Hematopoietic multipotent progenitor cell treated with erythropoietin and hydrocortisone succinate and interleukin-3 and kit ligand, for 4 days (in vitro differentiated cells): ENCODE measurements around the gene CALCR.
"Not testable (repeated sequence)": the region's sequence is repeated elsewhere in the genome, so short reads cannot be mapped to it uniquely, and the experiment has no call there.

Experiments used
- DNase-seq: peaks from one replicate; pipeline ENCODE4 v3.0.0-alpha.2; 2015

Gene CALCR

GRCh38 chr7:93574646-93575554, at the start of gene CALCR:
Gene CALCR, minus strand, starts transcription at chr7:93574724. Its CDS starts 87,743 bp downstream, at chr7:93486981.
- DNase-seq: peak; percentile 4

DNA sequence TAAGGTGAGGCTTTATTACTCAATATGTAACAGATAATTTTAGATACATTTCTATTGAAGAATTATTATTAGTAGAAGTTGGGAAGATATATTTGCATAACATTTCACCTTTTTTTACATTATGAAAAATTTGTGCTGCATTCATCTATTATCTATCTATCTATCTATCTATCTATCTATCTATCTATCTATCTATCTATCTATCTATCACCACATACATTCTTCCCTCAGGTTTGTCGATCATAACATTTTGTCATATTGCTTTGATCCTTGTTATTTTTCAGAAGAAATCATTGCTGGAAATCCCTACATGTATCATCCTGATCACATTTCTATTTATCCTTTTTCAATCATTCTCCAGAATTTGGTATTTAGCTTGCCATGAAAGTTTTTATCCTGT, 49.3 kb upstream of the CALCR start:
- no peak for DNase-seq

- peak; percentile 24 for DNase-seq
Measured at GRCh38 chr7:93622036-93623033, 47.8 kb upstream of the CALCR start.

- DNase-seq: peak; percentile 3
Measured at GRCh38 chr7:93620864-93621263, 46.3 kb upstream of the CALCR start.

GRCh38 chr7:93620057-93620456, 45.5 kb upstream of the CALCR start:
- no peak for DNase-seq

DNA sequence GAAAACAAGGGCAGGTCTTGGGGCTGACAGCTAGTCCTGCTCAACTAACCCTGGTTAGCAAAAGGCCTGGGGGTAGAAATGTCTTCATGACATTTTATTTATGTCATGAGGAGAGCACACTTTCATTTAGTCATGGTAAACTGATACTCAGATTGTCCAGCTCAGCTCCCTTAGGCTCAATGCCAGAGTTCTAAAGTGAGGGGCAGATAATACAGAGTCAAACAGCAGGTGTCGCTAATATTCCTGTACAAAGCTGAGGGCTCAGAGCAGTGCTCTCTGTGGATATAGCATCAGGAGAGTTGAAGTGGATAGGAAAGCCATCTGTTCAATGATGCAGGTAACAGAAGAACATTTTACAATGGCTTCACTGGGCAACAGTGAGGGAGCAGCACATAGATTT, 26.8 kb upstream of the CALCR start:
- no peak for DNase-seq

DNA sequence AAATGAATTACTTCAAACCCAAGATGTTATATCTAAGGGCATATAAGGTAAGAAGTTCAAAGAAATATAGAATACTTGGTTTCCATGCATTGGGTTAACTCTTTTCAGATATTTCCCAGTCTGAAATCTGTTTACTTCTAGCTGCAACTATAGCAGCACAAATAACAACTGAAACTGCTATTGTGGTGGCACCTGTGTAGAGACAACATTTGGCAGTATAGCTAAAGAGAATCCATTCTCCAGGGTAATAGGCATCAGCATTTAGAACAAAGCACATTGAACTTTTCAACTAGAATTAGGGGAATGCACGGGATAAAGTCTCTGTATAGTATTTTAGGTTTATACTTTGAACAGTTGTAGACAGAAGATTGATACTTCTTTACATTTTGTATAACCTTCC, 19.7 kb upstream of the CALCR start:
- no peak for DNase-seq

DNA sequence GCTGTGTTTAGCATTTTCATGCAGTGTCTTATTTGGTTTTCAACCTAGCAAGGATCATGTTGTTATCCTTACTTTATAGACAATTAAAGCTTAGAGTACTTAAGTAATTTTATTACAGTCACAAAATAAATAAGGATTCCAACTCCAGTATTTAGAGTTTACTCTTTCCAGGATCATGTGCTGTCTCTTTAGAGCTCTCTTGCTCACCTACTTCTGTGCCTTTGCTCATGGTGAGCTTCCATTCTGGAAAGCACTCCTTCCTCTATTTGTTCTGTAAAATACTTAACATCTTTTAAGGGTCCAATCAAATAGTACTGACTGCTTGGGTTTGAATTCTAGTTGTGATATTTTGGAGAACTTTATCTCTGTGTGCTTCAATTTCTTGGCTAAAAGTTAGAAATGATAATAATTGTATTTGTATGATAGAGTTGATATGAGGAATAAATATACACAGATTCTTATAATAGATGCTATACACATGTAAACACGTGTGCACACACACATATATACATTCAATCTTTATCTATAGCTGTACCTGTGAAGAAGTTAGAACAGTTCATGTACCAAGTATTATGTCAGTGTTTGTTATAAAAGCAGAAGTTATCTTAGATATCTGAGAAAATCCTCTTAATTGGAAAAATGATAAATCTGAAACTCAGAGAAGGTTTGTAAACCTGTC, 18.2 kb upstream of the CALCR start:
- DNase-seq: no peak

DNA sequence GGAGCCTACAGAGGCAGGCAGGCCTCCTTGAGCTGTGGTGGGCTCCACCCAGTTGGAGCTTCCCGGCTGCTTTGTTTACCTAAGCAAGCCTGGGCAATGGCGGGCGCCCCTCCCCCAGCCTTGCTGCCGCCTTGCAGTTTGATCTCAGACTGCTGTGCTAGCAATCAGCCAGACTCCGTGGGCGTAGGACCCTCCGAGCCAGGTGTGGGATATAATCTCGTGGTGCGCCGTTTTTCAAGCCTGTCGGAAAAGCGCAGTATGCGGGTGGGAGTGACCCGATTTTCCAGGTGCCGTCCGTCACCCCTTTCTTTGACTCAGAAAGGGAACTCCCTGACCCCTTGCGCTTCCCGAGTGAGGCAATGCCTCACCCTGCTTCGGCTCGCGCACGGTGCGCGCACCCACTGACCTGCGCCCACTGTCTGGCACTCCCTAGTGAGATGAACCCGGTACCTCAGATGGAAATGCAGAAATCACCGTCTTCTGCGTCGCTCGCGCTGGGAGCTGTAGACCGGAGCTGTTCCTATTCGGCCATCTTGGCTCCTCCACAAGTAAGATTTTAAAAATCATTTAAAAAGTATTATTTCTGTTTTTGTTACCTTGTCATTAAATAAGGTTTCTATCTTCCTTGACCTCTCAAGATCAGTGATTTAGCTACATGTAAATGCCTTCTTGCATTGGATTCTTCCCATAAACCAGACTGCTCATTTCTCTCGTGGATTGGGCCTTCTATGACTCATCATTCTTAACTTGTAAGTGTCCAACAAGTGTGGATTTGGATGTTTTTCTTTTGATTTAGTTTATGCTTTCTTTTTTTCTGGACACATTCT, 16.9 kb upstream of the CALCR start:
- DNase-seq: not testable (repeated sequence)

- DNase-seq: not testable (repeated sequence)
Measured at GRCh38 chr7:93586479-93586865, 11.9 kb upstream of the CALCR start.

GRCh38 chr7:93585694-93586478, 11.4 kb upstream of the CALCR start:
- DNase-seq: not testable (repeated sequence)

GRCh38 chr7:93579431-93579830, 4.9 kb upstream of the CALCR start:
- DNase-seq: no peak

DNA sequence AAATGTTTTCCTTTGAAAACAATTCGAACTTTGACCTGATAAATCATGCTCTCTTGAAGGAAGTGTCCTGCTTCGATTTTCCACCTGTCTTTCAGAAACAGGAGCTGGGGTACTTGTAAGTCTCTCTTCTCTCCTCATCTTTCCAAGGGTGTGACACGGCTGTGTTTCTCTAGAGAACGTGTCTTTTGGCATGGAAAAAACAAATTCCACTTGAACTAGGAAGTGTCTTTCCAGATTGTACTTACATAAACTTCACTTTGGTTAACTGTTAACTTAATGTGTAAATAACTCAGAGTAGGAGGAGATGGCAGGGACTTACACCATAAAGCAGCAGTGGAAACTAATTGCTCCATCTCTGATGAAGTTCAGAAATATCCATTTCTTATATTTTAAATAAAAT, 4.2 kb upstream of the CALCR start:
- DNase-seq: no peak

DNA sequence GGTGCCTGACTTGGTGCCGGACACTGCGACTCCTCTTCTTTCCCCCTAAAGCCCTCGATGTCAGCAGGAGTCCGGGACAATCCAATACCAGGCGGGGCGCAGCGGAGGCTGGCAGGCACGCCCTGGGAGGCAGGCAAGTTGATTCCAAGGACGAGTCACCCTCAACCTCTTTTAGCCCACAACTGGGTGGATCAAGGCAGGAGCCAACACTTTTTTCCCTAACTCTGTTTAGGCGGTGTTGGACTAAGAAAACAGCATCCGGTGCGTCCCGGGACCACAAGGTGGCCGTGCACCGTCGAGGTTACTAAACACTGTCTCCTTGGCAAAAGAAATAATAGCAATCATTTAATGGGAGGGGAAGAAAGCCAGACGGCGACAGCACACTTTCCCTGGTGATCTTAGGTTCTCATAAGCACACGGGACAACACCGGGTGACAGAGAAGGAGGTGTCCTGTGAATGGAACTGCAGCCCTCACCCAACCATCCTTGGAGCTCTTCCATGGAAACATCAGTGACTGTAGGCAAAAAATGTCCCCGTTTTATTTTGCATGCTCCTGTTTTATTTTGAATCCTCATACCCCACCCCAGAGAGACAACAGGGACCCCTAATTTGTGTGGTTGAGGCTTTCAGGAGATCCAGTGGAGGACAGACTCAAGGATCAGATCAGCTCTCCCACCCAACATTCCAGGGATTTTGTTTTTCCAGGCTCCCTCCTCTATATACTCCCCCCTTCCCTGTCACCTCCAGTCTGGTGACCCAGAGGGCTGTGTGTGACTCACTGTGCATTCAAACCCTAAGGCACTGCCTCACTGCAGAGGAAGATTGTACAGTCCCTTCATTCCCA, 1.3 kb upstream of the CALCR start:
- no peak for DNase-seq

GRCh38 chr7:93574269-93574645, 267 bp downstream of the CALCR start:
- no peak for DNase-seq

DNA sequence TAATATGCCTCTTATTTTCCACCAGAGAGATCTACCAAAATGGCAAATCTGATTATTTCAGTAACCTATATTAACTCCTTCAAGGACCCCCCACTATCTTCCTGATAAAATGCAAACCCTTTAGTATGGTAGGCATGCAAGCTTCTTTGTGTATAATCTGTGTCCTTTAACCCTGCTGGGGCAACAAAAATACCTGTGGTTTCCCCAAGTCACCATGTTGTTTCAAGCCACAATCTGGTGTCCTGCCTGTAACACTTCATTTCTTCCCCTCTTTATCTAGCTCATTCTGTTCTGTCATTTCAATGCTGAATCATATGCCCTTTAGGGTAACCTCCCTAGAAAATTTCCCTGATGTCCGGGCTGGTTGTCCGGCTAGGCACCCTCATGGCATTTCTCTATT, 5.3 kb downstream of the CALCR start:
- no peak for DNase-seq

GRCh38 chr7:93566876-93567275, 7.6 kb downstream of the CALCR start:
- DNase-seq: no peak

DNA sequence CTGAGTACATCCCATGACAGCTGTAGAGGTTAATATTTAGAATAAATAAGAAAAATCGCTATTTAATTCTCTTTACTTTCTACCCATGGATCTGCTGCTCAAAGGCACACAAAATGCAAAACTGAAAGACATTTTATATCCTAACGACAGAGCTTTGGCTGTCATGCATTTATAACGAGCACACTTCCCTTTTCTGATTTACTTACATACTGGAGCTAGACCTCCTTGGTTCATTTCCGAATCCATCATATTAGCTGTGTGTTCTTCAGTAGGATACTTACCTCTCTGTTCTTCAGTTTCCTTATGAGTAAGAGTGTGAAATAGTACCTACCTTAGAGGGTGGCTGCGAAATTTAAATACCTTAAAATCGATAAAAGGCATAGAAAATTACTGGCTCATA, 10.9 kb downstream of the CALCR start:
- DNase-seq: peak; percentile 8

GRCh38 chr7:93562936-93563335, 11.6 kb downstream of the CALCR start:
- DNase-seq: no peak

GRCh38 chr7:93562106-93562505, 12.4 kb downstream of the CALCR start:
- no peak for DNase-seq
